PC-3 (cell line): Measurements from ENCODE around the gene ZCCHC3.

Source experiments
- EZH2 ChIP-seq: fragments of 300-600 bp; sonication (generic); IDR thresholded peaks from one replicate; pipeline ENCODE4 v1.6.1; 2017; ENCODE audit warnings: antibody characterized with exemption, mild to moderate bottlenecking, low read length; ENCODE audit not compliant: unreplicated experiment
- TF ChIP-seq, protein P1 (sequence below): fragments of 300-600 bp; sonication (generic); conservative IDR thresholded peaks from 2 replicates; pipeline ENCODE4 v1.5.1; 2017; ENCODE audit warnings: antibody characterized with exemption, low read depth, mild to moderate bottlenecking, low read length

GRCh38 chr20:328027-328974 lies 30.9 kb downstream of the ZCCHC3 start:
- TF ChIP-seq, protein P1, sequence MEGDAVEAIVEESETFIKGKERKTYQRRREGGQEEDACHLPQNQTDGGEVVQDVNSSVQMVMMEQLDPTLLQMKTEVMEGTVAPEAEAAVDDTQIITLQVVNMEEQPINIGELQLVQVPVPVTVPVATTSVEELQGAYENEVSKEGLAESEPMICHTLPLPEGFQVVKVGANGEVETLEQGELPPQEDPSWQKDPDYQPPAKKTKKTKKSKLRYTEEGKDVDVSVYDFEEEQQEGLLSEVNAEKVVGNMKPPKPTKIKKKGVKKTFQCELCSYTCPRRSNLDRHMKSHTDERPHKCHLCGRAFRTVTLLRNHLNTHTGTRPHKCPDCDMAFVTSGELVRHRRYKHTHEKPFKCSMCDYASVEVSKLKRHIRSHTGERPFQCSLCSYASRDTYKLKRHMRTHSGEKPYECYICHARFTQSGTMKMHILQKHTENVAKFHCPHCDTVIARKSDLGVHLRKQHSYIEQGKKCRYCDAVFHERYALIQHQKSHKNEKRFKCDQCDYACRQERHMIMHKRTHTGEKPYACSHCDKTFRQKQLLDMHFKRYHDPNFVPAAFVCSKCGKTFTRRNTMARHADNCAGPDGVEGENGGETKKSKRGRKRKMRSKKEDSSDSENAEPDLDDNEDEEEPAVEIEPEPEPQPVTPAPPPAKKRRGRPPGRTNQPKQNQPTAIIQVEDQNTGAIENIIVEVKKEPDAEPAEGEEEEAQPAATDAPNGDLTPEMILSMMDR, result no peak
- no peak for TF ChIP-seq EZH2
